M059J (cell line): Measurements from ENCODE around the gene FAT3. TPM values are rescaled to one million over a fixed set of nuclear protein-coding genes. Genes with fewer than 3 reads are reported as not detected.

Experiments used
- DNase-seq: peaks from one replicate; pipeline ENCODE4 v3.0.0-alpha.2; 2012; ENCODE audit warnings: low read depth
- total RNA-seq: library from RNA; depleted of rRNA; stranded (reverse); fragments of >200 nt; shearing (Covaris generic); gene quantifications from 2 replicates; pipeline ENCODE4 v1.2.3, GENCODE V29; 2014; rRNA removed

FAT3 gene
- 1.2 and 5.8 TPM in 2 replicates for total RNA-seq

DNA sequence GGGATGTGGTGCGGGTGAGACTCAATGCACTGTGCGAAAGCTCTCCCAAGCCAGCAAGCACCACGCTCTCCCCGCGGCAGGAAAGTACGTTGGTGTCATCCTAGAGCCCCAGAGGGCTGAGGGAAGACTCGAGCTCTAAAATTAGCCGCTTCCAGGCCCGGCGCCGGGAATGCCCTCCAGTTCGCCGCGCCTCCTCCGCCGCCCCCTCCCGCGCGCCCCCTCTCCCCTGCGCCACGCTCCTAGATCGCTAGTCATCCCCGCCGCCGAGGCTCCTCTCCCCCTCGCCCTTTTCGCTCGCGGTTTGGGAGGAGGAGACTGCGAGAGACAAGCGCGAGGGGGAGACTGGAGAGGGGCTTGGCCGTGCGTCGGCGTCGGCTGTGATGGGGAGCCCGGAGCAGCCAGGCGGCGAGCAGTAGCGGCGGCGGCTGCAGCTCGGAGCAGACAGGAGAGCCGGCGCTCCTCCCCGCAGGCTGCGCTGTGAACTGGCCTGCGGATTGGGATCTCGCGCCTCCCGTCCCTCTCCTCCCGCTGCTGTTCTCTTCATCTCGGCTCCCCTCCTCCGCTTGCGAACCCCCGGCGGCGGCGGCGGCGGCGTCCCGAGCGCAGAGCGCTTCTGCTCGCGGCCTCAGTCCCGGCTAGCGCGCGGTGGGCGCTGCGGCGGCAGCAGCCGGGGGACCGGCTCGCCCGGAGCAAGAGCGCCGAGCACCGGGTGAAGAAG is at the start of gene FAT3:
Gene FAT3 (plus strand): TSS at position 412 of the 718 bp plus-strand sequence. CDS start 127,295 bp downstream, outside the sequence.
- DNase-seq, result peak; percentile 71

- DNase-seq, result no peak
Measured at GRCh38 chr11:92179017-92179670, 45.5 kb upstream of the FAT3 start.

DNA sequence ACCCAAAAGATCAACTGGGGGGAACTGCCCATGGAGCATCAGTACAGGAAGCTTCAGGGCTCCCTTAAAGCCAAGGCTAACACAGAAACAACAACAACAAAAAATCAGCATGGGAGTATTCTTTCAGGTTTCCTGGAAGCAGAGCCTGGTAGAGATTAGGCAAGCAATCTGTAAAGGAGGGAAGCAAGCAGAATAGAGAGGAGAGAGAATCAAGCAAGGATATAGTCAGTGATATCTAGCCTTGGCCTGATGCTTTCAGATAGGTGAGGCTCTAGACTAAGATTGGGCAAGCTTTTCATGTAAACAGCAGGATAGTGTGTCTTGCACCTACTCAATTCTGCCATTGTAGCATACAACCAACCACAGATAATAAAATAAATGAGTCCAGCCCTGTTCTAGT is 44.4 kb upstream of the FAT3 start:
- no peak for DNase-seq

DNA sequence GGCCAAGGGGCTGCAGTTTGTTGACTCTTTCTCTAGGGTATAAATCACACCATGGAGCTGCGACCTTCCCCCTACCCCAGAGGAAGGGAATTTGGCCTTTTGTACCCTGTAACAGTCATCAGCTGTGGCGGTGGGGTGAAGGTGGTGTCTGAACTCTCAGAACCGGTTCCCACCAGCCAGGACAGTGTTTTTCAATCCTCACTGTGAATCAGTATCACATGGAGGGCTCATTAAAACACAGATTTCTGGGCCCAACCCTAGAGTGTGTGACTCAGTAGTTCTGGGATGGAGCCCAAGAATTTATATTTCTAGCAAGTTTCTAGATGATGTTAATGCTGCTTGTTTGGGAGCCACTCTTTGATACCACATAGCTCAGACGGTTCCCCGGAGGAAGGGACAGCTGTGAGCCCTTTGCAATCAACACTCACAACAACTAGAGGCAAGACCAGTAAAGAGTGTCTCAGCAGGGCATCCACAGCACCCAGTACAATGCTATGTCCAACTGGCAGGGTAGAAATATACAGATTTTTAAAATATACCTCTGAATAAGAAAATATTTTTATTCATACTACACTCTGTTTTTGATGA is 43.9 kb upstream of the FAT3 start:
- peak; percentile 71 for DNase-seq

GRCh38 chr11:92190535-92191206 is 33.9 kb upstream of the FAT3 start:
- DNase-seq, result no peak

DNA sequence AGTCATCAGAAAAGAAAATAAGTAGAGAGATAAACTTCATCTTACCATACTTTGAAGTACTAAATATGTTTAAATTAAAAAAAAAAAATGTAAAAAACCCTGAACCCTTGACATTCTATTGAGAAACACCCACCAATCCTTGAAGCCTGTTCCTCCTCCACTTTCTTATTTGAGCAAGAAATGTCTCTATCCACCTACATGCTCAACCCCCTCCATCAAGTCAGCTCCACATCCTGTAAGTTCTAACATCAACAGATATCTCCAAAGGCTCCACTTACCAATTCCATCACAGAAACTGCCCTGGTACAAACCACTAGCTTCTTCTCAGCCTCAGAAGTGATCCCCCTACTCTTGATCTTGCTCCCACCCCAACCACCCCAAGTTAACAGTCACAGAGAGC is 32.5 kb upstream of the FAT3 start:
- DNase-seq, result no peak

- no peak for DNase-seq
Measured at GRCh38 chr11:92198268-92198667, 26.4 kb upstream of the FAT3 start.

DNA sequence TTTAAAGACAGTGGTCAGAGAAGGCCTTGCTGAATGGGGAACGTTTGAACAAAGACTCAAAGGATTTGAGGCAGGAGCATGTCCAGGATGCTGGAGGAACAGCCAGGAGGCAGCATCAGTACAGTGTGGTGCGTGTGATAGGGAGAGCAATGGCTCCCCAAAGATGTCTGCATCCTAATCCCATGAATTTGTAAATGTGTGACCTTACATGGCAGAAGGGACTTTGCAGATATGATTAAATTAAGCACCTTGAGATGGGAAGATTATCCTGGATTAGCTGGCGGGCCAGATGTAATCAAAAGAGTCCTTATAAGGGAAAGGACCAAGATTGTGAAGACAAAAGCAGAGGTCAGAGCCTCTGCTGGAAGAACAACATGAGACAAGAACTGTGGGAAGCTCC is 24.6 kb upstream of the FAT3 start:
- no peak for DNase-seq

DNA sequence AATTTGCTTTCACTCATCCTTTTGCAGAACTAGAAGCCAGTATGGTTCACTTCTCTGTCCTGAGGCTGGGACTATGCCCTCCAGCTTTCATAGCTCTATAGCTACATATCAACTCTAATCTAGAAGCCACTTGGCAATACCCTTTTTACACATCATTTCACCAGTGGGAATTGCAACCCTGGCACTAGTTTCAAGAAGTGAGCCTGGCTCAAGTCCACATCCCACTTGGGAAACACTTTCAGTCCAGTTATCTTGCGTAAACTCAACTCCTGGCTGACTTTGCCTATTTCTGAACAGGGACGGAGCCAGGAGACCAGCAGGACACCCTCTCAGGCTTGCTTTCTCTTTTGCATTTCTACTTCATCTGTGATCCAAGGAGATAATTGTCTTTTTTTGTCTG is 19.9 kb upstream of the FAT3 start:
- no peak for DNase-seq

- peak; percentile 7 for DNase-seq
Measured at GRCh38 chr11:92206441-92206840, 18.2 kb upstream of the FAT3 start.

DNA sequence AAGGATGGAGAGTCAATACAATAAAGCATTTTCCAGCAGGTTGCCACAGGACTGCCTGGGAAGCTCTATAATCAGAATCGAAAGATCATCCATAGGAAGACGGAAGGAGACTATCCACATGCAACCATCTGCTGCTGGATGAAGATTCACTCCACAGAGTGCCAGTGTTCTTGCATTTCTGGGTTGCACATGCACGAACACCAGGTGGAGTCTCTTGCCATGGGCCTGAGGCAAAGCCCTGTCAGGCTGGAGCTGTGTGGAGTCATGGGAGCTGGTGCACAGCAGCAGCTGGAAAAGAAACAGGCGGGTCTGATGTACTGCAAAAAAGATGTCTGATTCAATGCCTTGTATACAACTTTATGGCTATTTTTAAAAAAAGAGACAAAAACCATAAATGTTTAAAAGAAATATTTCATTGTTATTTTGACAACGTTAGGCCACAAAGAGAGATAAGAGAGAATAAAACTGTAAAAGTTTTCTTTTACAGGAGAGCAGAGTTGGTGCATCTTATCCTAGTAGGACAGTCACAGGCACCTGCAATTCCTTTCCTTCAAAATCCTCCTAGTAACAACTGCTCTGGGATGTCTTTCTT is 12.9 kb upstream of the FAT3 start:
- peak; percentile 37 for DNase-seq

DNA sequence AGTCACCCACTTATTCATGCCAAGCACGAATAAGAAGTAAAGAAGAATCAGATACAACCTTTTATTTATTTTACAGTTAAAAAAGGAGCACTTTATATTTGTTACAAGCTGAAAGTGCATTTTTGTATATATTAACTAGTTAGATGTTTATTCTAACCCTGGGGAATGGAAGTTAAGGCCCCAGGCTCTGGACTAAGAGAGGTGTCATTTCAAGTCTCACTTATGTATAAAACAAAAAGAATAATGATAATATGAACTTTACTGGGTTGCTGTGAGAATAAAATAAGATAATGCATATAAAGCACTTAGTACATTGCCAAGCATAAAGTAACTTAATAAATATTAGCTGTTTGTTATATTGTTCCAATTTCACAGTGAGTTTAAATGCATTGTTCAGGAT is 12.1 kb upstream of the FAT3 start:
- DNase-seq, result no peak

GRCh38 chr11:92216789-92217188 is 7.8 kb upstream of the FAT3 start:
- no peak for DNase-seq

GRCh38 chr11:92219476-92219875 is 5.1 kb upstream of the FAT3 start:
- no peak for DNase-seq

DNA sequence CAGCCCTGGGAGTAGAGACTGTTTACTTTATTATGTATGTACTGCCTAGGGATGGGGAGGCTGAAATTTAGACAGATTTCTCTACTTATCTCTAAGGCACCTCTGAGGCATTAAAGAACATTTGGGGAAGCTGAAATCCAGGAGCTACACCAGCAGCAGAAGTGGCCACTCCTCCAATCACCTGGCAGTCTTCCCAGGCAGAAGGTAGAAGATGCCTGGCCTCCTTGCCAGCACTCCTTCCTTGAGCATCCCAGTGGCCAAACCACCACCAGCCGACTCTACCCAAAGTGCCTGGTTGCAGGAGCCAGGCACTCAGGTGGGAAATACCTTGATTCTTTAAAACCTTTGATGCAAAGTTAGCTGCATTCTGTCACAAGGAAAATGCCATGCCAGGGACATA is 1.9 kb upstream of the FAT3 start:
- no peak for DNase-seq

GRCh38 chr11:92224054-92224406 is 588 bp upstream of the FAT3 start:
- DNase-seq, result no peak

- peak; percentile 23 for DNase-seq
Measured at GRCh38 chr11:92225125-92225567, 528 bp downstream of the FAT3 start.

DNA sequence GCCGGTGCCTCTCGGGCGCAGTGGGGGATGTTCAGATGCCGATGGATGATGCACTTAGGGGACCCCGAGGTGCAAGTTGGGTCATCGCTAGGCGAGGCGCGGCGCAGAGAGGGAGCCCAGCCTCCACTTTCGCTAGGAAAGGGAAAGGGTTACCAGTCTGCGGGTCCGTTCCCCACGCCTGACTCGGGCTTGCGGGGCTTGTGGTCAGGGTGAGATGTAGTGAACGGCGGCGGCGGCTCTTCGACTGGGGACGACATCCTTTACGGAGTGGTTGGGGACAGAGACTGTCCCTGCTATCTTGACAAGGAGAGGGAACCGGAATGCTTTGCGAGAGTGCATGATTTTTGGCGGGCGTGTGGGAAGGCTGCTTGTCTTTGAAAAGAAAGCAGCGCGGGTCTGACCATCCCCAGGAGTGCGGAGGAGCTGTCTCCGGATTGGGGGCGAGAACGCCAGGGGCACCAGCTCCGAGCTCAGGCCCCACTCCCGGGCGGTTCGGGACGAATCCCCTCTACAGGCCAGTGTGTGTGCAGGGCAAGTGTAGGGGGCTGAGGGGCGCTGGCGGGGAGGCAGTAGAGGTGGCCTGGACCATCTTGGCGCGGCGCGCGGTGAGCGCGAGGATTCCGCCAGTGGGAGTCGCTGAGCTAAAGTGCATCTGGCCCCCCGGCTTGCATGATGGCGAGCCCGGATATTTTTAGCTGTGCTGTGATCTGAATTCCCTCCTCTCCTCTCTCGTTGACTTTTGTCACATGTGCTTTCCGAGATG is 1.1 kb downstream of the FAT3 start:
- DNase-seq, result peak; percentile 47

DNA sequence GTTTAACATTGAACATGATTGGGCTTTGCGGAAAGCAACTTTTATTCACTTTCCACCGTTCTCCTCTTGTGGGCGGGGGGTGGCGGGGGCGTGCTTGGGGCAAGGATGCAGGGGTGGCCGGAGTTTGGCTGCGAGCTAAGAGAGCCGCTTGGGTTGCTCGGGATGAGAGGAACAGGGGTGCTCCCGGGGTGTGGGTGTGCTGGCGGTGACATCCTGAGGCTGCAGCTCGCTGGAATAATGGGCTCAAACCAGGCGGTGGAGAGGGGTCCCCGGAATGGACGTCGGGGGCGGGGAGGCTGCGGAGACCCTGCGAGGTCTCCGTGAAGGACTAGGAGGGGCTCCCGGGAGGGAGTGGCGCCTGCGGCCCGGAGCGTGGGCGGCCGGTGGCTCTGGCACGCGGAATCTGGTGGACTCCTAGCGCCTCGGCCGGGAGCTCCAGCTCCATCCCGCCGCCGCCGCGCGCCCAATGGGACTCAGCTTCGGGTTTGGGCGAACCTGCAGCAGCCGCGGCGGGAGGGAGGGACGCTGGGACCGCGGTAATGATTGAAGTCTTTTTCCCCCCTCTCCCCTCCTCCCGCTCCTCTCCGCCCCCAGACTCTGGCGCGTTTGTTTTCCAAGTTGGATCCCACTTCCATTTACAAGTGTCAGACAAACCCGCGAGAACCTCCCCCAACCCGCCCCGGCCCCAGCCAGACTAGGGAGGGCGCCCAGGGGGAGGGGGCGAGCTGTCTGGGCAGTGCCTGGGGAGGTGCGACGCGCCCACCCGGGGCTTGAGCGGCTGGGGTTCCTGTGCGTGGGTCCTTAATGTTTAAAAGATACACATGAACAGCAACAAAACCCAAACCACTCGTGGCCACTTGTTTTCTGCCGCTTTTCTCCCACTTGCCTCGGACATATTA is 2.0 kb downstream of the FAT3 start:
- peak; percentile 45 for DNase-seq

DNA sequence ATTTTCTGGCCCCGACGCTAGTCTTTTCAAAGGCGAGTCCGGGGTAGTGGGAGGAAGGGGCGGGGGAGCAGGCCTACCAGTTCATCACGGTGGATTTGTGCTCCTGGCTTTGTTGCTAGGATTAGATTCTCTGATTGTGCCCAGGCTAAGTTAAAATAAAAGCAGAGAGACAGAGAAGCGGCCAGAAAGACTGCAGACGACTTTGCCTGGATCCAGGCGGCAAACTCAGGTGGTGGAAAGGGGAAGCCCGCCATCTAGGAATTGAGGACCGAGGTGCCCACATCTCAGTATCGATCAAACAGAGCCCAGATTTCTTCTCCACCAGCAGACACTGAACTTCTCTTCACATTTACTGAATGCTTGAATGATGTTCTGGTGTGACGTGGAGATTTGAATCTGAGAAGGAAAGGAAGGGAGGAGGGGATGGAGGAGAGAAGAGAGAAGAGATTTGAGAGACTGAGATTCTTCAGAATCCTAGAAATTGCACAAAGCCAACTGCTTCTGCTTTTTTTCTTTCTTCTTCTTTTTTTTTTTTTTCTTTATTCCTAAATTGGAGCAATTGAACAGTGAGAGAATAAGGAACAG is 2.7 kb downstream of the FAT3 start:
- DNase-seq, result peak; percentile 33
